OCI-LY7 (cell line): ENCODE data around the gene ZBTB20.

ENCODE experiments used
- CTCF ChIP-seq: fragments of 200-600 bp; sonication (generic); conservative IDR thresholded peaks from 2 replicates; pipeline ENCODE4 v1.5.1; 2014; ENCODE audit warnings: mild to moderate bottlenecking, antibody characterized with exemption, low read length, moderate library complexity, mixed read lengths
- EZH2phosphoT487 ChIP-seq: fragments of 200-600 bp; sonication (generic); IDR thresholded peaks from 2 replicates; pipeline ENCODE4 v1.6.1; 2018; ENCODE audit warnings: low read depth, borderline replicate concordance, mild to moderate bottlenecking, mixed run types, antibody characterized with exemption, low read length, moderate library complexity, mixed read lengths

- TF ChIP-seq CTCF (no peak), EZH2phosphoT487 (no peak)
Observed at GRCh38 chr3:114286266-114286665, 860.8 kb downstream of the ZBTB20 start.
